DMS 273 (cell line): ENCODE measurements around the gene SRCIN1.
"Not testable (repeated sequence)": the region's sequence is repeated elsewhere in the genome, so short reads cannot be mapped to it uniquely, and the experiment has no call there.

ENCODE experiments used
- DNase-seq: peaks from one replicate; lab custom pipeline; 2025; ENCODE audit not compliant: unreplicated experiment; lab: John Stamatoyannopoulos, UW

The SRCIN1 gene

DNA sequence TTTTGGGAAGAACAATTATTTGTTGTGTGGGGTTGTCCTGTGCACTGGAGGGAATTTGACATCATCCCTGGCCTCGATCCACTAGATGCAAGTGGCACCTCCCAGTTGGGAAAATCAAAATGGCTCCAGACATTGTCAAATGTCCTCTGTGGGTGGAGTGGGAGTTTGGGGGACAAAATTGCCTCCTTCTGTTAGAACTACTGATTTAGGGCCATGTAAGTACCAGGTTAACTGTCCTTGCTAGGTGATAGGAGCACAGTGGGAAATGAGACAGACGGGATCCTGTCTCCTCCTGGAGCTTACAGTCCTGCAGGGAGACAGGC is 120.6 kb downstream of the SRCIN1 start:
- no peak for DNase-seq

DNA sequence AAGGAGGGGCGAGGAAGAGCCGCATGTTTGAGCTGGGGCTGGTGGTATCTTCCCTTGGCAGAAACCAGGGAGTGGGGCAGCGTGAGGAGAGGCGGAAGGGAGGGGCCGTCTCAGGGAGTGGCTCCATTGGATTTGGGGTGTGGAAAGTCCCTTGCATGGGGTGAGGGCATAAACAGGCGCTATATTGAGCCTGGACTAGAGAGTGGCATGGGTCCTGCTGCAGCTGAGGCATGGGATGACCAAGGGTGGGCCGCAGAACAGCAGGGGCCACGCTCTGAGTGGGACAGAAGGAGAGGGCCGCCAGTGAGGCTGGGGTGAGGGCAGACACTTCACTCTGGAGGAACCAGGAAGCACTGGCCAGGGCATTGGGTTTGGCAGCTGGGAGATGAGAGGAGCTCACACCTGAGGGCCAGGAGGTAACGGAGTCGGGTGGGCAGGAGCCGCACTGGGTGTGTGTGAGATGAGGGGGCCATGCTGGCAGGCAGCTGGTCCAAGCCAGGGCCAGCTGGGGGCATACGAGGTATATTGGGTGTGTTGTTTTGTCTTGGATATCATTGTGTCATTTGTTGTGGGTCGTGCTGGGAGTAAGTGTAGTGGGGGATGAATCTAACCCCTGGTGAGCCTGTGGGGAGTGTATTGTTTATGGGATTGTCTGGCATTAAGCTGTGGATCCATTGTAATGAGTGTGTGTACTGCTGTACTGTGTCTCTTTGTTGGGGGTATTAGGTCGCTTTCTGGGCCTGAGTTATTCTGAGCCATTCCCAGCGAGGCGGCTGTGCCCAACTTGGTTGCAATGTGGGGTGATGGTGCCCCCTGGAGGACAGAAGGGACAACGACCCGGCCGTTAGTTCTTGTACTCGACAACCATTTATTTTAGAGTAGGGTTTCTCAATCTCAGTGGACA is 121.3 kb downstream of the SRCIN1 start:
- DNase-seq = peak; percentile 87

DNA sequence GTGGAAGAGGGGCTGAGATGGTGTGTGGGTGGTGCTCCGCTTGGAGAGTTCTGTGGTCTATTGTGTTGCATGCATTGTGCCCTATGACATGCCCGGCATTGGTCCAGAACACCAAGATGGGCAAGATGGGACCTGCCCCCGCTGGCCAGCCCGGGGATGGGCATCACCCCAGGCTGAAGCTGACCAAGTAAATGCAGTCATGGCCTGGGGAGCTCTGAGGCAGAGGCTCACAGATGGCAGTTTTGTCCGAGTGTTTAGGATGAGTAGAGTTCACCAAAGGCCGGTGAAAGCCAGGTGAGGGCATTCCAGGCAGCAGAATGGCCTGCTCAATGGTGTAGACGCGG is 123.1 kb downstream of the SRCIN1 start:
- not testable (repeated sequence) for DNase-seq

DNA sequence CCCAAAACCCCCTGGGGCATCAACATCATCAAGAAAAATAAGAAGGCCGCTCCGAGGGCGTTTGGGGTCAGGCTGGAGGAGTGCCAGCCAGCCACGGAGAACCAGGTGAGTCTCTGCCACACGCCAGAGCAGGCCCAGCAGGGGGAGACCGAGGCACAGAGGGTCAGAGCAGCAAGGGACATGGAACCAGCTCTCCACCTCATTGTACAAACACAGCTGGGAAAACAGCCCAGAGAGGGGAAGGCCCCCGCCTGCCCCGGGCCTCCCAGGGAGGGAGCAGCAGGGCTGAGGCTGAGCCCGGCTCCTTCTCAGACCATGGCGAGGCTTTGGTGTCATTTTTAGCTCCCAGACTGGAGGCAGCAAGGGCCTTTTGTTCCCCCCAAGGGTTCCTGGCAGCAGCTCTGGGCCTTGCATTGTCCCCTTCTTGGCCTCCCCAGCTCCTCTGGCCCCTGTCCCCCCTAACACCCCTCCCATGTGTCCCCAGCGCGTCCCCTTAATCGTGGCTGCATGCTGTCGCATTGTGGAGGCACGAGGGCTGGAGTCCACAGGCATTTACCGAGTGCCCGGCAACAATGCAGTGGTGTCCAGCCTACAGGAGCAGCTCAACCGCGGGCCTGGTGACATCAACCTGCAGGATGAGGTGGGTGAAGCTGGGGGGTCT is 123.6 kb downstream of the SRCIN1 start:
- not testable (repeated sequence) for DNase-seq
